ENCODE results near the gene LARP4B. TPM values are rescaled to one million over a fixed set of nuclear protein-coding genes. Genes with fewer than 3 reads are reported as not detected.

Gene LARP4B
- total and polyA plus RNA-seq, 4 donors: 5.5 to 20.4 (median 12.1) TPM

DNA sequence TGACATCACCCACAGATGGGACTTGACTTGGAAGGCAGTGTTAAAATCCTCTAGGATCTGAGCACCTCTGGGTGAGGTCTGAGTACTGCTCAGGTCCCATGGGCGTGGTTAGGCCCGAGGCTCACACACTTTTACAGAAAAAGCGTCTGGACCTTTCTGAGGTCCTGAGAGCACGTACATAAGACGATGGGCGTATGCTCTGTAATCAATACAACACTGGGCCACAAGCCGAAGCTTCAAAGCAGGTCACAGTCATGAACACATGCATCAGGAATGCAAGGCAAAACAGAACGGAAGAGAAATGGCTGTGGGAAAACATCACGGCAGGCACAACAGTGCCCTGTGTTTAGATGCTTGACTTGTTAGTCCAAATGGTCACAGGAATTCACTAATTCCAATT, 112.2 kb downstream of the LARP4B start:
- no peak for TF ChIP-seq RAD21 (IDR thresholded peaks at IDR 0.05)
- no peak for TF ChIP-seq TAF1 (conservative IDR thresholded peaks at IDR 0.05)
- no peak for TF ChIP-seq RXRA (IDR thresholded peaks at IDR 0.05)
- TF ChIP-seq, protein P1, sequence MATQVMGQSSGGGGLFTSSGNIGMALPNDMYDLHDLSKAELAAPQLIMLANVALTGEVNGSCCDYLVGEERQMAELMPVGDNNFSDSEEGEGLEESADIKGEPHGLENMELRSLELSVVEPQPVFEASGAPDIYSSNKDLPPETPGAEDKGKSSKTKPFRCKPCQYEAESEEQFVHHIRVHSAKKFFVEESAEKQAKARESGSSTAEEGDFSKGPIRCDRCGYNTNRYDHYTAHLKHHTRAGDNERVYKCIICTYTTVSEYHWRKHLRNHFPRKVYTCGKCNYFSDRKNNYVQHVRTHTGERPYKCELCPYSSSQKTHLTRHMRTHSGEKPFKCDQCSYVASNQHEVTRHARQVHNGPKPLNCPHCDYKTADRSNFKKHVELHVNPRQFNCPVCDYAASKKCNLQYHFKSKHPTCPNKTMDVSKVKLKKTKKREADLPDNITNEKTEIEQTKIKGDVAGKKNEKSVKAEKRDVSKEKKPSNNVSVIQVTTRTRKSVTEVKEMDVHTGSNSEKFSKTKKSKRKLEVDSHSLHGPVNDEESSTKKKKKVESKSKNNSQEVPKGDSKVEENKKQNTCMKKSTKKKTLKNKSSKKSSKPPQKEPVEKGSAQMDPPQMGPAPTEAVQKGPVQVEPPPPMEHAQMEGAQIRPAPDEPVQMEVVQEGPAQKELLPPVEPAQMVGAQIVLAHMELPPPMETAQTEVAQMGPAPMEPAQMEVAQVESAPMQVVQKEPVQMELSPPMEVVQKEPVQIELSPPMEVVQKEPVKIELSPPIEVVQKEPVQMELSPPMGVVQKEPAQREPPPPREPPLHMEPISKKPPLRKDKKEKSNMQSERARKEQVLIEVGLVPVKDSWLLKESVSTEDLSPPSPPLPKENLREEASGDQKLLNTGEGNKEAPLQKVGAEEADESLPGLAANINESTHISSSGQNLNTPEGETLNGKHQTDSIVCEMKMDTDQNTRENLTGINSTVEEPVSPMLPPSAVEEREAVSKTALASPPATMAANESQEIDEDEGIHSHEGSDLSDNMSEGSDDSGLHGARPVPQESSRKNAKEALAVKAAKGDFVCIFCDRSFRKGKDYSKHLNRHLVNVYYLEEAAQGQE (IDR thresholded peaks at IDR 0.05): no peak
- TF ChIP-seq, protein P2, sequence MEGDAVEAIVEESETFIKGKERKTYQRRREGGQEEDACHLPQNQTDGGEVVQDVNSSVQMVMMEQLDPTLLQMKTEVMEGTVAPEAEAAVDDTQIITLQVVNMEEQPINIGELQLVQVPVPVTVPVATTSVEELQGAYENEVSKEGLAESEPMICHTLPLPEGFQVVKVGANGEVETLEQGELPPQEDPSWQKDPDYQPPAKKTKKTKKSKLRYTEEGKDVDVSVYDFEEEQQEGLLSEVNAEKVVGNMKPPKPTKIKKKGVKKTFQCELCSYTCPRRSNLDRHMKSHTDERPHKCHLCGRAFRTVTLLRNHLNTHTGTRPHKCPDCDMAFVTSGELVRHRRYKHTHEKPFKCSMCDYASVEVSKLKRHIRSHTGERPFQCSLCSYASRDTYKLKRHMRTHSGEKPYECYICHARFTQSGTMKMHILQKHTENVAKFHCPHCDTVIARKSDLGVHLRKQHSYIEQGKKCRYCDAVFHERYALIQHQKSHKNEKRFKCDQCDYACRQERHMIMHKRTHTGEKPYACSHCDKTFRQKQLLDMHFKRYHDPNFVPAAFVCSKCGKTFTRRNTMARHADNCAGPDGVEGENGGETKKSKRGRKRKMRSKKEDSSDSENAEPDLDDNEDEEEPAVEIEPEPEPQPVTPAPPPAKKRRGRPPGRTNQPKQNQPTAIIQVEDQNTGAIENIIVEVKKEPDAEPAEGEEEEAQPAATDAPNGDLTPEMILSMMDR (IDR thresholded peaks at IDR 0.05; ENCODE audit: low read depth, low read length, missing input control): no peak
- TF ChIP-seq, protein P3, sequence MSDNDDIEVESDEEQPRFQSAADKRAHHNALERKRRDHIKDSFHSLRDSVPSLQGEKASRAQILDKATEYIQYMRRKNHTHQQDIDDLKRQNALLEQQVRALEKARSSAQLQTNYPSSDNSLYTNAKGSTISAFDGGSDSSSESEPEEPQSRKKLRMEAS (IDR thresholded peaks at IDR 0.05): no peak
- no peak for TF ChIP-seq SP1 (IDR thresholded peaks at IDR 0.05)
- TF ChIP-seq GABPA (IDR thresholded peaks at IDR 0.05 in 1 of 2, conservative IDR thresholded peaks at IDR 0.05 in 1 of 2): no peak
- TF ChIP-seq HNF4A (conservative IDR thresholded peaks at IDR 0.05): no peak
- TF ChIP-seq FOXA1 (IDR thresholded peaks at IDR 0.05): no peak
- no peak for TF ChIP-seq YY1 (IDR thresholded peaks at IDR 0.05)
- TF ChIP-seq EGR1 (IDR thresholded peaks at IDR 0.05; ENCODE audit: low read depth in 2 of 2): no peak
- no peak for TF ChIP-seq FOXA2 (IDR thresholded peaks at IDR 0.05)
- TF ChIP-seq, protein P4, sequence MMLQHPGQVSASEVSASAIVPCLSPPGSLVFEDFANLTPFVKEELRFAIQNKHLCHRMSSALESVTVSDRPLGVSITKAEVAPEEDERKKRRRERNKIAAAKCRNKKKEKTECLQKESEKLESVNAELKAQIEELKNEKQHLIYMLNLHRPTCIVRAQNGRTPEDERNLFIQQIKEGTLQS (IDR thresholded peaks at IDR 0.05): no peak
- no peak for TF ChIP-seq HNF4G (IDR thresholded peaks at IDR 0.05)
- TF ChIP-seq, protein P5, sequence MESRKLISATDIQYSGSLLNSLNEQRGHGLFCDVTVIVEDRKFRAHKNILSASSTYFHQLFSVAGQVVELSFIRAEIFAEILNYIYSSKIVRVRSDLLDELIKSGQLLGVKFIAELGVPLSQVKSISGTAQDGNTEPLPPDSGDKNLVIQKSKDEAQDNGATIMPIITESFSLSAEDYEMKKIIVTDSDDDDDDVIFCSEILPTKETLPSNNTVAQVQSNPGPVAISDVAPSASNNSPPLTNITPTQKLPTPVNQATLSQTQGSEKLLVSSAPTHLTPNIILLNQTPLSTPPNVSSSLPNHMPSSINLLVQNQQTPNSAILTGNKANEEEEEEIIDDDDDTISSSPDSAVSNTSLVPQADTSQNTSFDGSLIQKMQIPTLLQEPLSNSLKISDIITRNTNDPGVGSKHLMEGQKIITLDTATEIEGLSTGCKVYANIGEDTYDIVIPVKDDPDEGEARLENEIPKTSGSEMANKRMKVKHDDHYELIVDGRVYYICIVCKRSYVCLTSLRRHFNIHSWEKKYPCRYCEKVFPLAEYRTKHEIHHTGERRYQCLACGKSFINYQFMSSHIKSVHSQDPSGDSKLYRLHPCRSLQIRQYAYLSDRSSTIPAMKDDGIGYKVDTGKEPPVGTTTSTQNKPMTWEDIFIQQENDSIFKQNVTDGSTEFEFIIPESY (IDR thresholded peaks at IDR 0.05): no peak
- TF ChIP-seq JUND (IDR thresholded peaks at IDR 0.05): no peak
- TF ChIP-seq NR2F2 (IDR thresholded peaks at IDR 0.05): no peak
- Histone ChIP-seq H3K4me3 (ENCODE audit: low read depth in 1 of 3, low read length in 3 of 3) (no peak overlapping the region), H3K4me1 (ENCODE audit: control insufficient read depth in 4 of 4, insufficient read depth in 4 of 4, low read length in 3 of 4) (no peaks in the 10 kb centered on the region), H3K36me3 (ENCODE audit: control insufficient read depth in 4 of 4, insufficient read depth in 3 of 4, low read depth in 1 of 4, low read length in 3 of 4) (peaks cover 11 to 85% (median 49%) of the 10 kb centered on the region in 4 donors), H3K9me3 (ENCODE audit: control insufficient read depth in 4 of 4, low read length in 3 of 4) (no peaks in the 10 kb centered on the region), H3K27ac (ENCODE audit: low read depth in 1 of 2, low read length in 2 of 2) (no peak overlapping the region), H3K27me3 (ENCODE audit: control insufficient read depth in 4 of 4, insufficient read depth in 4 of 4, low read length in 3 of 4) (no peaks in the 10 kb centered on the region), H3K9ac (ENCODE audit: low read depth in 1 of 2, low read length in 2 of 2) (no peak overlapping the region)
- DNase-seq (ENCODE audit: low spot score): no peak
- WGBS: 92% methylated on average over 9 of the region's 9 CpGs
